Measurements from ENCODE around the gene KRTAP1-4. TPM values are rescaled to one million over a fixed set of nuclear protein-coding genes. Genes with fewer than 3 reads are reported as not detected.

Gene KRTAP1-4
- total and polyA plus RNA-seq, 2 of the 8 experiments (the other 6 are each of a cell fraction or from before 2014, with no cell fraction given), result not detected

DNA sequence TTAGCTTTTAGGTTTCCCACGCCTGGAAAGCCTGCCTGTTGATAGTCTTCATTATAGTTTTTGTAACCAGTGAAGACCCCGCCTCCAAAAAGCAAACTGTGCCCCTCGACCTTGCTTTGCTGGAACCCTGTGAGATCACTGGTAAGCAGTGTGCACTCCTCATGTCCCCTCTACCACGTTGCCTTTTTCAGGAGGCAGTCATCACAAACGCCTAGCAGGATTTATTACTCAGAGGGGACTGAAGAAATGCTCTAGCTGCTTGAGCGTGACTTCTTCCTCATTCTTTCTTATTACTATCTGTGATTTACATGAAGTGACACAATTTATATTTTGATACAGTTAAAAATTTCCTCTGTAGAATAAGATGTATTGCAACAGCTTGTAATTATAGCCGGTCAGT is 14.5 kb downstream of the KRTAP1-4 start:
- no peak overlapping the region for H3K56ac ChIP-seq (replicated peaks; ENCODE audit: insufficient read length, low read depth, low read length)
- no peak overlapping the region for H3K23ac ChIP-seq (ENCODE audit: insufficient read length)
- H3K23me2 ChIP-seq (ENCODE audit: low read depth, low read length), result no peaks in the 10 kb centered on the region
- no peak overlapping the region for H2BK15ac ChIP-seq (ENCODE audit: low read length)
- no peak overlapping the region for H4K8ac ChIP-seq (ENCODE audit: extremely low read depth, insufficient read depth, low read length)
- no peak overlapping the region for H3K4ac ChIP-seq (replicated peaks; ENCODE audit: insufficient read length, low read depth, low read length)
- no peaks in the 10 kb centered on the region for H4K20me1 ChIP-seq (replicated peaks in 1 of 2; ENCODE audit: control insufficient read depth in 1 of 2, insufficient read depth in 2 of 2, low read length in 2 of 2)
- TF ChIP-seq JUN (IDR thresholded peaks at IDR 0.05; ENCODE audit: low read depth, low read length) (no peak), CHD1 (IDR thresholded peaks at IDR 0.05; ENCODE audit: low read depth, low read length) (no peak), TBP (IDR thresholded peaks at IDR 0.05; ENCODE audit: low read depth, low read length) (no peak), CREB1 (IDR thresholded peaks at IDR 0.05) (no peak), HDAC2 (IDR thresholded peaks at IDR 0.05; ENCODE audit: borderline replicate concordance in 1 of 2, low read depth in 2 of 2, low read length in 2 of 2) (no peak), POU5F1 (IDR thresholded peaks at IDR 0.05; ENCODE audit: low read depth, low read length) (no peak), RBBP5 (IDR thresholded peaks at IDR 0.05; ENCODE audit: borderline replicate concordance, low read depth, low read length) (no peak), CEBPB (IDR thresholded peaks at IDR 0.05; ENCODE audit: low read depth, low read length) (no peak), SP4 (IDR thresholded peaks at IDR 0.05; ENCODE audit: low read length) (no peak), KDM4A (IDR thresholded peaks at IDR 0.05; ENCODE audit: low read depth, low read length, severe bottlenecking) (no peak), GABPA (IDR thresholded peaks at IDR 0.05; ENCODE audit: borderline replicate concordance, insufficient read depth, low read length) (no peak)
- TF ChIP-seq, protein P1, sequence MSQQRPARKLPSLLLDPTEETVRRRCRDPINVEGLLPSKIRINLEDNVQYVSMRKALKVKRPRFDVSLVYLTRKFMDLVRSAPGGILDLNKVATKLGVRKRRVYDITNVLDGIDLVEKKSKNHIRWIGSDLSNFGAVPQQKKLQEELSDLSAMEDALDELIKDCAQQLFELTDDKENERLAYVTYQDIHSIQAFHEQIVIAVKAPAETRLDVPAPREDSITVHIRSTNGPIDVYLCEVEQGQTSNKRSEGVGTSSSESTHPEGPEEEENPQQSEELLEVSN (IDR thresholded peaks at IDR 0.05), result no peak
- H3K4me3 ChIP-seq (ENCODE audit: extremely low read depth in 1 of 4, insufficient read depth in 2 of 4, low read depth in 3 of 4, low read length in 4 of 4), result no peak overlapping the region
- ChIA-PET POLR2A (ENCODE audit: partially characterized antibody) (no interaction called here), CTCF (ENCODE audit: partially characterized antibody) (interaction anchor here (0.7 kb wide), 1 partner anchor 152 kb away, joined by 3 read pairs; no protein-coding TSS in a partner anchor)
- H3K36me3 ChIP-seq (ENCODE audit: control insufficient read depth in 2 of 4, insufficient read depth in 4 of 4, low read length in 3 of 4), result no peaks in the 10 kb centered on the region
- H2BK12ac ChIP-seq (ENCODE audit: low read depth, low read length), result no peak overlapping the region
- H3K9ac ChIP-seq (replicated peaks in 1 of 4; ENCODE audit: extremely low read depth in 1 of 4, low read depth in 3 of 4, low read length in 3 of 4), result no peak overlapping the region
- no peak overlapping the region for H2AK5ac ChIP-seq (ENCODE audit: low read depth, low read length)
- no peak overlapping the region for H4K5ac ChIP-seq (ENCODE audit: insufficient read length, low read depth, low read length)
- H4K91ac ChIP-seq (replicated peaks; ENCODE audit: insufficient read length, low read length), result no peak overlapping the region
- DNase-seq (ENCODE audit: low read depth in 1 of 2, low spot score in 2 of 2), result no peak
- H3K79me1 ChIP-seq (ENCODE audit: low read depth, low read length), result no peaks in the 10 kb centered on the region
- H3K4me2 ChIP-seq (ENCODE audit: insufficient read depth in 1 of 2, low read depth in 2 of 2, low read length in 2 of 2), result no peak overlapping the region
- H3K18ac ChIP-seq (ENCODE audit: extremely low read depth, low read length), result no peak overlapping the region
- no peak overlapping the region for H2BK5ac ChIP-seq (ENCODE audit: low read depth, low read length)
- no peak for FAIRE-seq
- no peak overlapping the region for H2BK20ac ChIP-seq (ENCODE audit: low read length)
- H3K79me2 ChIP-seq (ENCODE audit: control insufficient read depth in 1 of 2, insufficient read depth in 2 of 2, low read length in 2 of 2), result no peaks in the 10 kb centered on the region
- no peaks in the 10 kb centered on the region for H3K4me1 ChIP-seq (replicated peaks in 1 of 4; ENCODE audit: control insufficient read depth in 3 of 4, insufficient read depth in 4 of 4, low read length in 3 of 4)
- H3K27me3 ChIP-seq (replicated peaks in 1 of 4; ENCODE audit: control insufficient read depth in 3 of 4, extremely low read depth in 1 of 4, insufficient read depth in 3 of 4, low read length in 3 of 4), result no peaks in the 10 kb centered on the region; a peak in 1 of 7 replicates
- H3K9me3 ChIP-seq (ENCODE audit: insufficient read depth in 2 of 2, low read depth in 1 of 2, low read length in 1 of 2), result no peaks in the 10 kb centered on the region
- no peak overlapping the region for H2BK120ac ChIP-seq (replicated peaks; ENCODE audit: low read depth, low read length)
- WGBS, 2 experiments (ENCODE audit: extremely low coverage in 1 of 2, insufficient coverage in 1 of 2, insufficient read length in 1 of 2, insufficient replicate concordance in 2 of 2, low coverage in 1 of 2, low lambda C conversion rate in 2 of 2, missing lambda C conversion rate in 1 of 2), result 84% methylated on average over 7 of the region's 7 CpGs; no CpG with 5 or more reads in 1 of the 2 experiments
- H3K27ac ChIP-seq (ENCODE audit: low read depth, low read length), result no peak overlapping the region
- H2AFZ ChIP-seq (ENCODE audit: low read length), result no peak overlapping the region
- H3K14ac ChIP-seq (ENCODE audit: insufficient read length), result no peak overlapping the region

All from H1 (cell line).